Adrenal gland (tissue), 12 donors: ENCODE results near the gene AUNIP. TPM values are rescaled to one million over a fixed set of nuclear protein-coding genes. Genes with fewer than 3 reads are reported as not detected.
A peak's percentile ranks its signal among the peaks of the same experiment; 100 is the strongest.

ENCODE experiments used
- DNase-seq, 7 donors: peaks; one replicate each; pipeline ENCODE4 v3.0.0-alpha.2; 2019 to 2020
- H3K27ac ChIP-seq, 5 donors: fragments of 200-600 bp; sonication (generic) in 4 of 5; 1 replicate in 3 of 5; 2 replicates in 2 of 5; pipeline versions ENCODE4 v1.5.1 to v1.8.0; 2016 to 2020; ENCODE audit warnings: mild to moderate bottlenecking in 1 of 5
- H3K27me3 ChIP-seq: fragments of 200-600 bp; 2 replicates; pipeline ENCODE4 v1.8.0; 2021
- H3K36me3 ChIP-seq, 2 donors: fragments of 200-600 bp; replicated peaks in 1 of 2; 1 replicate in 1 of 2; 2 replicates in 1 of 2; pipeline versions ENCODE4 v1.5.1 to v1.8.0; 2018 to 2022
- H3K4me1 ChIP-seq, 2 donors: fragments of 200-600 bp; replicated peaks in 1 of 2; 1 replicate in 1 of 2; 2 replicates in 1 of 2; pipeline versions ENCODE4 v1.5.1 to v1.8.0; 2018 to 2021
- H3K4me3 ChIP-seq, 4 donors: fragments of 200-600 bp; sonication (generic) in 3 of 4; one replicate each; pipeline ENCODE4 v1.5.1; 2016 to 2018
- H3K9me3 ChIP-seq, 3 donors: fragments of 200-600 bp; sonication (generic) in 1 of 3; replicated peaks in 1 of 3; 1 replicate in 2 of 3; 2 replicates in 1 of 3; pipeline versions ENCODE4 v1.5.1 to v1.8.0; 2016 to 2021
- CTCF ChIP-seq, 6 experiments: fragments of 450-650 bp in 4 of 6; fragments of 200-600 bp in 2 of 6; sonication (generic) in 1 of 6; IDR thresholded peaks; 1 replicate in 5 of 6; 2 replicates in 1 of 6; pipeline versions ENCODE4 v1.5.1 to v1.8.0; 2016 to 2021; ENCODE audit warnings: antibody characterized with exemption in 6 of 6, mild to moderate bottlenecking in 2 of 6, moderate library complexity in 1 of 6
- POLR2A ChIP-seq, 2 donors: fragments of 450-650 bp; IDR thresholded peaks; one replicate each; pipeline ENCODE4 v1.6.1; 2017; ENCODE audit warnings: antibody characterized with exemption in 2 of 2, mild to moderate bottlenecking in 2 of 2, moderate library complexity in 1 of 2
- WGBS, 4 donors: extraction: QIAGEN DNeasy Blood & Tissue Kit in 2 of 4; methylation state at CpG; one replicate each; pipeline versions ENCODE4 v1.1.5 to v1.1.7; 2013 to 2017; 5-methylcytosine and 5-hydroxymethylcytosine counted together
- intact Hi-C, 2 donors: fragments of 100-400 bp; cut with DNase I; formaldehyde crosslinking; loops; one replicate each; pipeline versions ENCODE4 v1.14.1 to v1.15.0; 2022 to 2023
- polyA plus RNA-seq, 3 donors: library from polyadenylated mRNA; stranded (reverse); fragments of 200-250 nt in 2 of 3; fragments of 350-450 nt in 1 of 3; fragmentation: Illumina TruSeq in 1 of 3; extraction: RNeasy Lipid Tissue Mini Kit (QIAGEN cat#74804) in 1 of 3; gene quantifications; one replicate each; pipeline ENCODE4 v1.2.3, GENCODE V29; 2013 to 2014
- total RNA-seq, 9 donors: library from RNA; depleted of rRNA in 4 of 9; stranded (reverse); fragments of >200 nt in 4 of 9; fragments of 120-200 nt in 1 of 9; fragmentation: NEBNext Ultra II Directional in 1 of 9; extraction: Animal tissue kit (Norgen Biotek cat#: 25700) in 1 of 9; gene quantifications; one replicate each; pipeline versions ENCODE4 v1.1.0 to v1.2.4, GENCODE V29; 2013 to 2023
- donor health status: healthy with polysubstance abuse.
- donor health status: Bipolar disorder and iron deficiency.
- donor health status: DM: yes; HTN: yes; CAD: no.
- donor health status: DM: no; HTN: no; CAD: no.
- donor health status: DM: no; HTN: no; CAD: no.
- donor health status: DM: yes; HTN: yes; CAD: no.

Gene AUNIP
- total and polyA plus RNA-seq, 12 donors = 0.24 to 3.4 (median 0.78) TPM

GRCh38 chr1:25803368-25803767 is 55.9 kb downstream of the AUNIP start:
- H3K36me3 ChIP-seq = peaks cover 0 to 9% of the 10 kb centered on the region in 2 donors
- no peak for DNase-seq
- no peak overlapping the region for H3K4me3 ChIP-seq
- TF ChIP-seq POLR2A (IDR thresholded peaks at IDR 0.05) (no peak), CTCF (IDR thresholded peaks at IDR 0.05) (no peak)
- intact Hi-C loops = no loop called here
- H3K27me3 ChIP-seq = no peaks in the 10 kb centered on the region
- peaks cover 5 to 49% of the 10 kb centered on the region in 2 donors for H3K4me1 ChIP-seq
- H3K27ac ChIP-seq = no peak overlapping the region
- 82 to 100% (median 97%) methylated on average over 1 of the region's 1 CpG for WGBS, 4 donors
- H3K9me3 ChIP-seq = no peaks in the 10 kb centered on the region

GRCh38 chr1:25802915-25803314 is 56.3 kb downstream of the AUNIP start:
- no peak for DNase-seq
- Histone ChIP-seq H3K27ac (no peak overlapping the region), H3K4me1 (peaks cover 5 to 49% of the 10 kb centered on the region in 2 donors), H3K4me3 (no peak overlapping the region), H3K9me3 (no peaks in the 10 kb centered on the region), H3K36me3 (peaks cover 0 to 4% of the 10 kb centered on the region in 2 donors), H3K27me3 (no peaks in the 10 kb centered on the region)
- TF ChIP-seq CTCF (IDR thresholded peaks at IDR 0.05) (no peak), POLR2A (IDR thresholded peaks at IDR 0.05) (no peak)
- intact Hi-C loops = no loop called here
- 44 to 71% (median 61%) methylated on average over 6 of the region's 6 CpGs for WGBS, 4 donors

GRCh38 chr1:25800703-25801377 is 58.4 kb downstream of the AUNIP start:
- 38 to 65% (median 62%) methylated on average over 10 to 15 of the region's 15 CpGs for WGBS, 4 donors
- intact Hi-C loops = no loop called here
- Histone ChIP-seq H3K9me3 (no peaks in the 10 kb centered on the region), H3K36me3 (no peaks in the 10 kb centered on the region), H3K4me1 (peaks cover 0 to 41% of the 10 kb centered on the region in 2 donors), H3K27ac (peak overlapping the region in 3 of 5 donors; percentile 8 to 85 (median 31)), H3K27me3 (no peaks in the 10 kb centered on the region), H3K4me3 (peak overlapping the region; percentile 9 to 69 (median 30))
- peak in 1 of 7 donors; percentile 41 for DNase-seq
- TF ChIP-seq CTCF (IDR thresholded peaks at IDR 0.05) (no peak), POLR2A (IDR thresholded peaks at IDR 0.05) (no peak)

GRCh38 chr1:25799935-25800702 is 59.1 kb downstream of the AUNIP start, which contains the start of gene SELENON:
Gene SELENON (plus strand): TSS chr1:25800193. CDS start chr1:25800231, 38 bp downstream.
- Histone ChIP-seq H3K27ac (peak within 1 kb of the TSS in 3 of 5 donors; percentile 48 to 85 (median 73)), H3K4me1 (peaks cover 0 to 36% of the 10 kb centered on the region in 2 donors), H3K9me3 (no peaks in the 10 kb centered on the region), H3K4me3 (peak within 1 kb of the TSS; percentile 9 to 69 (median 30)), H3K27me3 (no peaks in the 10 kb centered on the region), H3K36me3 (no peaks in the 10 kb centered on the region)
- TF ChIP-seq CTCF (IDR thresholded peaks at IDR 0.05) (peak in 1 of 6 experiments; percentile 7), POLR2A (IDR thresholded peaks at IDR 0.05) (no peak)
- 0 to 3% (median 1%) methylated on average over 11 to 91 of the region's 91 CpGs for WGBS, 4 donors
- intact Hi-C loops = loop anchor here (5.0 to 10.0 kb wide), 2 partner anchors 95 to 188 kb away; no protein-coding TSS in a partner anchor
- peak; percentile 48 to 79 (median 63) for DNase-seq
